CD14-positive monocyte (primary cell): Measurements from ENCODE around the gene RPTOR. TPM values are rescaled to one million over a fixed set of nuclear protein-coding genes. Genes with fewer than 3 reads are reported as not detected.

Experiments
- DNase-seq, 3 donors: peaks; one replicate each; pipeline ENCODE4 v3.0.0-alpha.2; 2011 to 2022
- H2AFZ ChIP-seq: 2 replicates; pipeline ENCODE4 v1.6.0; 2012; ENCODE audit warnings: mild to moderate bottlenecking, low read depth, low read length, inconsistent platforms; ENCODE audit not compliant: insufficient read depth, poor library complexity, severe bottlenecking
- H3K27ac ChIP-seq, 2 donors: 1 replicate in 1 of 2; 2 replicates in 1 of 2; pipeline ENCODE4 v1.5.1; 2012 to 2013; ENCODE audit warnings: low read length in 2 of 2, control low read depth in 1 of 2, inconsistent platforms in 1 of 2, low read depth in 1 of 2, mild to moderate bottlenecking in 1 of 2
- H3K27me3 ChIP-seq, 2 donors: one replicate each; pipeline versions ENCODE4 v1.6.0 to v1.6.1; 2011 to 2013; ENCODE audit warnings: low read length in 2 of 2; ENCODE audit not compliant: control insufficient read depth in 2 of 2, insufficient read depth in 2 of 2
- H3K36me3 ChIP-seq, 2 donors: replicated peaks in 1 of 2; 1 replicate in 1 of 2; 2 replicates in 1 of 2; pipeline versions ENCODE4 v1.5.1 to v1.6.1; 2012 to 2013; ENCODE audit warnings: low read length in 2 of 2, control low read depth in 1 of 2, inconsistent platforms in 1 of 2, mild to moderate bottlenecking in 1 of 2; ENCODE audit not compliant: insufficient read depth in 2 of 2, control insufficient read depth in 1 of 2
- H3K4me1 ChIP-seq, 2 donors: 1 replicate in 1 of 2; 2 replicates in 1 of 2; pipeline versions ENCODE4 v1.5.1 to v1.6.1; 2012 to 2013; ENCODE audit warnings: low read length in 2 of 2, control low read depth in 1 of 2, inconsistent platforms in 1 of 2, mild to moderate bottlenecking in 1 of 2, moderate library complexity in 1 of 2; ENCODE audit not compliant: insufficient read depth in 2 of 2, control insufficient read depth in 1 of 2
- H3K4me2 ChIP-seq: replicated peaks from 2 replicates; pipeline ENCODE3; 2012; ENCODE audit warnings: low read length, moderate library complexity, mild to moderate bottlenecking; ENCODE audit not compliant: poor library complexity, severe bottlenecking; ENCODE audit errors: extremely low read depth
- H3K4me3 ChIP-seq, 3 experiments: fragments of 200-600 bp in 1 of 3; sonication (generic) in 1 of 3; replicated peaks in 1 of 3; 1 replicate in 2 of 3; 2 replicates in 1 of 3; pipeline ENCODE4 v1.5.1; 2011 to 2013; ENCODE audit warnings: low read length in 3 of 3, mild to moderate bottlenecking in 3 of 3, control low read depth in 2 of 3, low read depth in 2 of 3, inconsistent platforms in 1 of 3, moderate library complexity in 1 of 3
- H3K79me2 ChIP-seq: 2 replicates; pipeline ENCODE4 v1.6.0; 2012; ENCODE audit warnings: mild to moderate bottlenecking, control low read depth, inconsistent platforms, low read length, moderate library complexity; ENCODE audit not compliant: insufficient read depth
- H3K9ac ChIP-seq: 2 replicates; pipeline ENCODE4 v1.6.0; 2017; ENCODE audit warnings: low read length, mild to moderate bottlenecking; ENCODE audit not compliant: insufficient read depth, poor library complexity, severe bottlenecking
- H3K9me3 ChIP-seq, 2 donors: replicated peaks in 1 of 2; 1 replicate in 1 of 2; 2 replicates in 1 of 2; pipeline versions ENCODE4 v1.5.1 to v1.6.1; 2012 to 2013; ENCODE audit warnings: low read length in 2 of 2, control low read depth in 1 of 2; ENCODE audit not compliant: control insufficient read depth in 1 of 2, insufficient read depth in 1 of 2
- H4K20me1 ChIP-seq: 2 replicates; pipeline ENCODE4 v1.6.0; 2012; ENCODE audit warnings: mild to moderate bottlenecking, low read length, control low read depth, moderate library complexity; ENCODE audit not compliant: insufficient read depth
- H3K27ac Mint-ChIP-seq, 7 donors: one replicate each; pipeline ENCODE4 v1.8.0; 2020; ENCODE audit warnings: mild to moderate bottlenecking in 7 of 7, mixed read lengths in 7 of 7, moderate library complexity in 6 of 7, inconsistent platforms in 2 of 7
- H3K27me3 Mint-ChIP-seq, 3 donors: one replicate each; pipeline ENCODE4 v1.8.0; 2021 to 2022; ENCODE audit warnings: low read depth in 3 of 3, mild to moderate bottlenecking in 3 of 3, mixed read lengths in 3 of 3, moderate library complexity in 3 of 3, inconsistent platforms in 1 of 3
- H3K36me3 Mint-ChIP-seq, 2 donors: one replicate each; pipeline ENCODE4 v1.8.0; 2020; ENCODE audit warnings: mixed read lengths in 2 of 2, inconsistent platforms in 1 of 2, mild to moderate bottlenecking in 1 of 2
- H3K4me1 Mint-ChIP-seq: one replicate; pipeline ENCODE4 v1.8.0; 2020; ENCODE audit warnings: mild to moderate bottlenecking, mixed read lengths
- H3K4me3 Mint-ChIP-seq, 2 donors: one replicate each; pipeline ENCODE4 v1.8.0; 2020; ENCODE audit warnings: mild to moderate bottlenecking in 2 of 2, mixed read lengths in 2 of 2, moderate library complexity in 1 of 2
- H3K9me3 Mint-ChIP-seq, 7 donors: one replicate each; pipeline ENCODE4 v1.8.0; 2020 to 2022; ENCODE audit warnings: mixed read lengths in 7 of 7, mild to moderate bottlenecking in 6 of 7, moderate library complexity in 6 of 7, inconsistent platforms in 2 of 7
- WGBS: methylation state at CpG from one replicate; pipeline ENCODE4 v1.1.5; 2013; ENCODE audit warnings: missing lambda C conversion rate; ENCODE audit not compliant: insufficient coverage; 5-methylcytosine and 5-hydroxymethylcytosine counted together
- intact Hi-C, 2 donors: fragments of 100-400 bp; cut with micrococcal nuclease; formaldehyde crosslinking; loops; one replicate each; pipeline versions ENCODE4 v1.15.0 to v1.15.1; 2023
- polyA plus RNA-seq, 3 donors: library from polyadenylated mRNA; depleted of rRNA in 1 of 3; unstranded in 2 of 3; stranded (reverse) in 1 of 3; fragments of 300-500 nt in 2 of 3; fragments of >200 nt in 1 of 3; fragmentation: Illumina TruSeq in 2 of 3; gene quantifications; 1 replicate in 2 of 3; 2 replicates in 1 of 3; pipeline ENCODE4 v1.2.3, GENCODE V29; 2012 to 2021
- TF ChIP-seq, protein P1 (sequence below): fragments of 200-600 bp; IDR thresholded peaks from one replicate; pipeline ENCODE4 v1.8.0; 2022; ENCODE audit warnings: antibody characterized with exemption, mild to moderate bottlenecking

Gene RPTOR
- polyA plus RNA-seq, 3 donors = 1.1 to 8.7 (median 2.6) TPM

DNA sequence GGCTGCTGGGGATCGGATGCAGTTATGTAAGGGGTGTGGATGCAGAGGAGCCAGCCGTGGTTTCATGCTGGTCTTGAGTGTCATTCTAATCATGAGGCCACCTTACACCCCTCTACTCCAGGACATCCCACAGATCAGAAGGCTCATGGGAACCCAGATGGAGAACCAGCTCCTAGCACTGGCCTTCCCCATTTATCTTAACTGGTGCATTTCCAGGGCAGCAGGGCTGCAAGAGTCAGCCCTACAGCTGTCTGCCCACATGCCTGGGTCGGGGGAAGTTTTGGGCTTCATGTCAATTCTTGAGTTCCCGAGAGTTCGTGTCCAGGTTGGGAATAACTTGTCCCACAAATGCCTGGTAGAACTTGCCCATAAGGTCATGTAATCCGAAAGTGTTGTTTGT, 29.1 kb downstream of the RPTOR start:
- Histone ChIP-seq H3K79me2 (peaks cover 41% of the 10 kb centered on the region), H3K36me3 (no peaks in the 10 kb centered on the region), H2AFZ (no peak overlapping the region), H3K27ac (no peak overlapping the region), H3K9ac (no peak overlapping the region), H3K27me3 (no peaks in the 10 kb centered on the region), H4K20me1 (peaks cover 67% of the 10 kb centered on the region), H3K4me2 (no peak overlapping the region), H3K4me3 (no peak overlapping the region), H3K4me1 (no peaks in the 10 kb centered on the region), H3K9me3 (no peaks in the 10 kb centered on the region)
- Mint-ChIP-seq H3K27me3 (no peaks in the 10 kb centered on the region), H3K4me1 (no peaks in the 10 kb centered on the region), H3K36me3 (peaks cover 5 to 7% of the 10 kb centered on the region in 2 donors), H3K9me3 (peaks cover 0 to 2% (median 0%) of the 10 kb centered on the region in 7 donors), H3K27ac (no peak overlapping the region), H3K4me3 (no peak overlapping the region)
- TF ChIP-seq, protein P1, sequence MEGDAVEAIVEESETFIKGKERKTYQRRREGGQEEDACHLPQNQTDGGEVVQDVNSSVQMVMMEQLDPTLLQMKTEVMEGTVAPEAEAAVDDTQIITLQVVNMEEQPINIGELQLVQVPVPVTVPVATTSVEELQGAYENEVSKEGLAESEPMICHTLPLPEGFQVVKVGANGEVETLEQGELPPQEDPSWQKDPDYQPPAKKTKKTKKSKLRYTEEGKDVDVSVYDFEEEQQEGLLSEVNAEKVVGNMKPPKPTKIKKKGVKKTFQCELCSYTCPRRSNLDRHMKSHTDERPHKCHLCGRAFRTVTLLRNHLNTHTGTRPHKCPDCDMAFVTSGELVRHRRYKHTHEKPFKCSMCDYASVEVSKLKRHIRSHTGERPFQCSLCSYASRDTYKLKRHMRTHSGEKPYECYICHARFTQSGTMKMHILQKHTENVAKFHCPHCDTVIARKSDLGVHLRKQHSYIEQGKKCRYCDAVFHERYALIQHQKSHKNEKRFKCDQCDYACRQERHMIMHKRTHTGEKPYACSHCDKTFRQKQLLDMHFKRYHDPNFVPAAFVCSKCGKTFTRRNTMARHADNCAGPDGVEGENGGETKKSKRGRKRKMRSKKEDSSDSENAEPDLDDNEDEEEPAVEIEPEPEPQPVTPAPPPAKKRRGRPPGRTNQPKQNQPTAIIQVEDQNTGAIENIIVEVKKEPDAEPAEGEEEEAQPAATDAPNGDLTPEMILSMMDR = no peak
- DNase-seq = no peak
- intact Hi-C loops = loop anchor here in 1 of 2 donors (10.0 kb wide), 1 partner anchor 321 kb away; no protein-coding TSS in a partner anchor
- 89% methylated on average over 3 of the region's 6 CpGs for WGBS

DNA sequence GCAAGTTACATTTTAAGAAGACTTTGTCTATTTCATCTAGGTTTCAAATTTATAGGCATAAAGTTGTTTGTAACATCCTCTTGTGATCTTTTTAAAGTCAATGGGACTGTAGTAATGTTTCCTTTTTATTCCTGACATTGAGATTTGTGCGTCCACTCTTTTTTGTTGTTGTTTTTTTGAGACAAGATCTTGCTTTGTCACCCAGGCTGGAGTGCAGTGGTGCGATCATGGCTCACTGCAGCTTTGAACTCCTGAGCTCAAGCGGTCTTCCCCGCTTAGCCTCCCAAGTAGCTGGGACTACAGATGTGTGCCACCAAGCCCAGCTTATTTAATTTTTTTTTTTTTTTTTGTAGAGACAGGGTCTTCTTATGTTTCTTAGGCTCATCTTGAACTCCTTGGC, 29.9 kb downstream of the RPTOR start:
- Histone ChIP-seq H3K9me3 (no peaks in the 10 kb centered on the region), H3K79me2 (peaks cover 34% of the 10 kb centered on the region), H4K20me1 (peaks cover 69% of the 10 kb centered on the region), H3K4me2 (no peak overlapping the region), H3K4me3 (no peak overlapping the region), H3K36me3 (no peaks in the 10 kb centered on the region), H2AFZ (no peak overlapping the region), H3K9ac (no peak overlapping the region), H3K4me1 (no peaks in the 10 kb centered on the region), H3K27ac (no peak overlapping the region), H3K27me3 (no peaks in the 10 kb centered on the region)
- H3K9me3 Mint-ChIP-seq = peaks cover 0 to 2% (median 0%) of the 10 kb centered on the region in 7 donors
- no peak overlapping the region for H3K27ac Mint-ChIP-seq
- WGBS = no CpG with 5 or more reads among the region's 4 CpGs
- intact Hi-C loops = loop anchor here in 1 of 2 donors (10.0 kb wide), 1 partner anchor 320 kb away; no protein-coding TSS in a partner anchor
- H3K4me1 Mint-ChIP-seq = no peaks in the 10 kb centered on the region
- TF ChIP-seq, protein P1 = no peak
- no peak for DNase-seq
- no peak overlapping the region for H3K4me3 Mint-ChIP-seq
- H3K36me3 Mint-ChIP-seq = peaks cover 7 to 8% of the 10 kb centered on the region in 2 donors
- H3K27me3 Mint-ChIP-seq = no peaks in the 10 kb centered on the region
